HG02678 (cell line): Measurements from ENCODE around the gene ELFN2.

Experiments
- ATAC-seq: cut with Tn5 transposase; IDR thresholded peaks from one replicate; pipeline ENCODE4 v1.9.1; 2021; ENCODE audit warnings: mild to moderate bottlenecking, moderate library complexity; ENCODE audit not compliant: unreplicated experiment

ELFN2 gene

GRCh38 chr22:37387793-37388192, 39.5 kb downstream of the ELFN2 start:
- ATAC-seq, result no peak

DNA sequence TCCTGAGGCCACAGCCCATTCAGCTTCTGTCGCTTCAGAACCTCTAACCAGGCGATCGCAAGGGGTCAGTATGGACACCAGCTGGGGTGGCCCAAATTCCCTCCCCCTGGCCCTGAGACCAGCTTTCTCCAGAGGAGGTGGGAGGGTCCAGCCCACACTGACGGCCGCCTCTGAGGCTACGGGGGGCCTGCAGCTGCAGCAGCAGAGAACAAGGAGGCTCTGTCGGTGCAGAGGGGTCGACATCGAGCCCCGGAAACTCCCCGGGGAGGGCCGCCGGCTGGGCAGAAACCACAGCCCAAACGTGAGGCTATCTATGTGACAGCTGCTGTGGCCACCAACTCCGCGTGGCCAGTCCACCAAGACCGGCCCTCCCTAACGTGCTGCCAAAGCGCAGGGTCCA, 40.8 kb downstream of the ELFN2 start:
- ATAC-seq, result no peak

DNA sequence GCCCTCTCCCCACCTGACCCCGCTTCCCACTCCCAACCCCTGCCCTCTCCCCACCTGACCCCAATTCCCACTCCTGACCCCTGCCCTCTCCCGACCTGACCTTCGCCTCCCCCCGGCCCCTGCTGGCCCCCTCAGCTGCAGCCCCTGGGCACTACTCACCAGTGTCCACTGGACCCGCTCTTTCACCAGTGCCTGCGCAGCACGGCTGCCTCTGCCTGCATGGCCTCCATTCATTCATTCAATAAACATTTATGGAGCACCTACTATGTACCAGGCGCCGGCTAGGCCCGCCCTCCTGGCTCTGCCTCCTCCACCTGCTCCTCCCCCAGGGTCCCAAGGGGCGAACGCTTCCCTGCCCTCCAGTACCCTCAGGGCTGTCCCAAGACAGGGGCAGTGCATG, 42.6 kb downstream of the ELFN2 start:
- ATAC-seq, result no peak

DNA sequence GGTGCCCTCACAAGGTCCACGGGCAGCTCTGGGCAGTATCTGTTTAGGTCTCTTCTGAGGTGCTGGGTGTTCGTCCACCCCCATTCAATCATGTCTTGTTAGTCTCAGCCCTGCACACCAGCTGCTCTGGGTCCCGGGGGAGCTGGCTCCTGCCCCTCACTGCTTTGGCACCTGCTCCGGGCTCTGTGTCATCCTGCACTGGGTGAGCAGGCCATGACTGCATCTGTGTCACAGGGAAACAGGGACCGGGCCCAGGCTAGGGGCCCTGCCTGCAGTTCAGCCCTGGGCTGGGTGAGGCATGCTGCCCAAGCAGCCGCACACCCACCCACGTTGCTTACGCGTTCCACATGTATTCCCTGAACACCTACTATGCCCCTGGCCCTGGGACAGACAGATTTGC, 43.9 kb downstream of the ELFN2 start:
- no peak for ATAC-seq

- no peak for ATAC-seq
Observed at GRCh38 chr22:37381489-37381888, 45.8 kb downstream of the ELFN2 start.

GRCh38 chr22:37379722-37380121, 47.6 kb downstream of the ELFN2 start:
- no peak for ATAC-seq

- ATAC-seq, result no peak
Observed at GRCh38 chr22:37379085-37379484, 48.2 kb downstream of the ELFN2 start.

- ATAC-seq, result no peak
Observed at GRCh38 chr22:37378642-37379058, 48.6 kb downstream of the ELFN2 start.

GRCh38 chr22:37377927-37378326, 49.4 kb downstream of the ELFN2 start:
- ATAC-seq, result no peak

DNA sequence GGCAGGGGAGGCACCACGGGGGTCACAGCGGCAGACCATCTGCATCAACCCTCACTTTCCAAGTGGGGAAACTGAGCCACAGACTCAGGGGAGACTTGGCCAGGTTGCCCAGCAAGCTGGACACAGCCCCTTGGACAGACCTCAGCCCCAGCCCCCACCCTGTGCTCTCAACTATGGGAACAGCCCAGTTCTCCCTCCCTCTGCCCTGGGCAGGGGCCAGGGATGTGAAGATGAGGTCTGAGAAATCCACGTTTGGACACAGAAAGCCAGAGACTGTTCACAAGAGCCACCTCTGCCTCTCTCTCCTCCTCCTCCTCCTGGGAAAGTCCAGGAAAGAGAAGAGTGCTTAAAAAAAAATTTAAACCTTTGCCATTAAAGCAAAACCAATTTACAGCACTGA, 50.1 kb downstream of the ELFN2 start:
- ATAC-seq, result no peak

GRCh38 chr22:37376643-37377042, 50.6 kb downstream of the ELFN2 start:
- no peak for ATAC-seq

GRCh38 chr22:37375801-37376200, 51.5 kb downstream of the ELFN2 start:
- ATAC-seq, result no peak

DNA sequence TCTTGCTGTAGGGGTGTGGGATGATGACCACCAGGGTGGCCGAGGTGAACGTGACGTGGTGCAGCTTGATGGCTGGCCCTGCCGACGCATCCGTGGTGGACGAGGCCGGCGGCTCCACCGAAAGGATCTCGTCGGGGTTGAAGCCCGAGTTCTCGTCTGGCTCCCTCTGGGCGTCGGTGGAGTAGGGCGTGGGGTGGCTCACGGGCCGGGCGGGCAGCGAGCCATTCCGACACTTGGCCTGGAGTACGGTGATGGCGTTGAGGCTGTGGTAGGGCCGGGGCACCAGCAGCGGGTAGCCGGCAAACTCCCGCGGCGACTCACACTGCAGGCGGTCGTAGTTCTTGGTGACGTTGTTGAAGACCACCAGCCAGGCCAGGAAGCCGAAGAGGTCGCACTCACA, 52.7 kb downstream of the ELFN2 start:
- ATAC-seq, result no peak

DNA sequence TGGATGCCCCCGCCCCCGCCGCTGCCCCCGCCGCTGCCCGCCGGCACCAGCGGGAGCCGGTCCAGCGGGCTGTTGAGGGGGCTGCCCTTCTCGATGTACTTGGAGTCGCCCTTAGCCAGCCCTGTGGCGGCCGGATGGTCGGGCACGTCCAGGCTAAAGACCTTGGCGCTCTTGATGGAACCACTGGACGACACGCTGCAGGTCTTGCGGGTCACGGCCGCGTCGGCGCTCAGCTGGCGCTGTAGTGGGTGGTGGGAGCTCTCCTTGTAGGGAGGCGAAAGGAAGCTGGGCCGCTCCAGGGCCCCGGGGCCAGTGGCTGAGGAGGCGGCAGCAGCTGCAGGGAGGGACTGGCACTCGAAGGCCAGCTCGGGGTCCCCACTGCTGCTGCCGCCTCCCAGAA, 53.8 kb downstream of the ELFN2 start:
- no peak for ATAC-seq

GRCh38 chr22:37371911-37372310, 55.4 kb downstream of the ELFN2 start:
- ATAC-seq, result no peak

DNA sequence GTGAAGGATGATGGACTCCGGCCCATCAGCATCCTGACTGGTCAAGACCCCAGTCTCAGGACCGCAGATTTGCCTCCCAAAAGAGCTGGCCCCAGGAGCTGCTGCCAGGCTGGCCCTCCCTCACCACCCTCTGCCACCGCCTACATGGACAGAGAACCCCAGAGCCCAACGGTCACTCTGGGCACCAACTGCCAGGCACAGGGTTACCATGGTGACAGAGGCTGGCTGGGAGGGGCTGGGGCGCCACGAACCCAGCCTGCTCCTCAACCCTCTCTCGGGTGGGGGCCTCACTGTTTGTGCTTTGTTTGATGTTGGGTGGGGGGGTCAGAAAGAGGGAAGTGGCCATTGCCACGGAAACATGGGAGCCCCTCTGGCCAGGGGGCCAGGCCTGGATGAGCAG, 55.8 kb downstream of the ELFN2 start:
- no peak for ATAC-seq

DNA sequence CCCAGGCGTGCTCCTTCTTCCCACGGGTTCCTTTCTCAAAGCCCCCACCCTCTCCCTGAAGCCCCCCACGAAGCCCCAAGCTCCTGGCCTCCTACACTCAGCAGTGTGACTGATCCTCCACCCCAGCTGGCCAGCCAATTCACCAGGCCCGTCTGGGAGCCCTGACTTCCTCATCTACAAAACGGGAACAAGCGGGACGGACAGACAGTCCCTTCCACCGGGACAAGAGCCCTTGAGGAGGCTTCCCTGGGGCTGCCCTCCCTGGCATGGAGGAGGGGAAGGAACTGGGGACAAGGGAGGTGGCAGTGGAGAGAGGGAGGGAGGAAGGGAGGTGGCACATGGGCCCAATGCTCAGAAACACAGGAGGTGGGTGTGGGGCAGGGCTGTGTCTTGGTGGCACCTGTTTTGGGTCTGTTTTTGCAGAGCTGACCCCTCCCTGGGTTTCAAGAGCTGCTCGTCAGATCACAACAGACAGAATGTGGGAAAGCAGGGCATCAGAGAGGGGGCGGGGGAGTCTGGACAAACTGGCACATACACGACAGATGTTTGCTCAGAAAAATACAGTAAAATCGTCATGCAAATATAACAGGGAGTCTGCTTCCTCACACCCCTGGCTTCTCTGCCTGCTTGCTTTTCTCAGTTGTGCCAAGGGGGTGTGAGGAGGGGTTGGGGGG, 56.8 kb downstream of the ELFN2 start:
- no peak for ATAC-seq

GRCh38 chr22:37369483-37369882, 57.8 kb downstream of the ELFN2 start:
- ATAC-seq, result no peak

- no peak for ATAC-seq
Observed at GRCh38 chr22:37368058-37368457, 59.2 kb downstream of the ELFN2 start.

GRCh38 chr22:37366601-37367000, 60.7 kb downstream of the ELFN2 start:
- no peak for ATAC-seq

DNA sequence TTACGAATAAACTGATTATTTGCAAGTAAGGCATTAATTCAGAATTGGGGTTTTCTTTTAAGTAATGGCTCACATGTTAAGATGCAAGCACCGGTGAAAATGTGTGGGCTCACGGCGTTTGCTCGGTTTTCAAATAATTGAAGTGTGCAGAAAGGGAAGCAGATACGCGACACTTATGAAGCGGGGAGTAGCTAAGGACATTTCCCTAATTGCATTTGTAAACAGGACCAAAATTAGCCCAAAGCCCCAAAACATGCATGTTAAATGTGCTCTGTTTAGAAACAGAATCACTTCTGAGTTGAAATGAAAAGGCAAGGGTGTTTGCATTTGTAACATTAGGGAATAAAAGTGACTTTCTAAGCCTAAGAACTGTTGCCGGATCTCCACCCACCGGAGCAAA, 61.3 kb downstream of the ELFN2 start:
- no peak for ATAC-seq

DNA sequence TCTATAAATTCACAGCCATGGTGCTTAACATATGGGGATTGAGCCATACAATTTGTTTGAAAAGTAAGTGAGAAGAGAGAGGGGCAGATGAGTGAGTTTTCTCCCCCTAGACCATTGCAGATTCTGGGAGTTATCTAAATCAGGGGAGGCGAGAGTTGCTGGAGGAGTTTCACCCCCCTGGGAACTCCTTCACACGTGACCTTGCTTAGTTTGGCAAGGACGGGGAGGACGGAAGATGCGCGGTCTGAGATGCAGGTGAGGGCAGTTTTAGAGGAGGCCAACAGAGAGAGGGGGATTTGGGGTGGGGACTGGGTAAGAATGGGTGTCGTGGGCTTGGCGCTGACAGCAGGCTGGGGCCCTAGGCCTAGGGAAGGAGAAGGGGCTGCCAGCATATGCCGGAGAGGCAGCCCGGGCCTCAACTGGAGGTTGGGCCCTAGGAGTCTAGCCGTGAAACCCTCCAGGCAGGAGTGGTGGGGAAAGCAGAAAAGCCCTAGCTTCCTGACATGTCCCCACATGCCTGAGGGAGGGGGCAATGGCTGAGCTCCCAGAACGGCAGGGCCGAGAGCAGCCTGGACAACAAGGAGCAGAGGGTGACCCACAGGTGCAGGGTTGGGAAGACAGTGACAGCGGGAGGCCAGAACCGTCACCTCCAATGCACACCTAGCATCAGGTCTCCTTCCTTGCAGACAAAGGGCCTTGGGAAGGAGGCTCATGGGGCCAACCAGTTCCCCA, 63.9 kb downstream of the ELFN2 start:
- no peak for ATAC-seq

GRCh38 chr22:37362621-37363020, 64.7 kb downstream of the ELFN2 start:
- no peak for ATAC-seq
